AG09309 (cell line): Measurements from ENCODE around the gene RNF115.
"Not testable (repeated sequence)": the region's sequence is repeated elsewhere in the genome, so short reads cannot be mapped to it uniquely, and the experiment has no call there.

Experiments
- DNase-seq: peaks from one replicate; pipeline ENCODE4 v3.0.0-alpha.2; 2010; ENCODE audit warnings: low read depth
- H3K4me3 ChIP-seq: 2 replicates; pipeline ENCODE4 v1.5.1; 2011; ENCODE audit warnings: mild to moderate bottlenecking, low read depth, low read length, moderate library complexity; ENCODE audit not compliant: control insufficient read depth
- CTCF ChIP-seq: IDR thresholded peaks from 2 replicates; pipeline ENCODE4 v1.5.1; 2011; ENCODE audit warnings: mild to moderate bottlenecking, low read depth, low read length, inconsistent platforms; ENCODE audit not compliant: insufficient read depth, control insufficient read depth; ENCODE audit errors: missing control alignments

Gene RNF115

GRCh38 chr1:145729196-145729595, 94.7 kb downstream of the RNF115 start:
- no peak for TF ChIP-seq CTCF
- H3K4me3 ChIP-seq = no peak overlapping the region
- no peak for DNase-seq

- DNase-seq, H3K4me3 ChIP-seq: not testable (repeated sequence)
Observed at GRCh38 chr1:145726193-145726592, 97.7 kb downstream of the RNF115 start.

- no peak for DNase-seq
- TF ChIP-seq CTCF = peak; percentile 85
- peak overlapping the region; percentile 39 for H3K4me3 ChIP-seq
Observed at GRCh38 chr1:145720878-145721671, 102.8 kb downstream of the RNF115 start.

GRCh38 chr1:145720556-145720877, 103.4 kb downstream of the RNF115 start:
- peak; percentile 46 for DNase-seq
- H3K4me3 ChIP-seq = no peak overlapping the region
- TF ChIP-seq CTCF = no peak

GRCh38 chr1:145719230-145720079, 104.4 kb downstream of the RNF115 start, which contains the start of gene CD160:
CD160 (plus strand) TSS chr1:145719499; CDS start chr1:145728328, 8,829 bp downstream.
- no peak for TF ChIP-seq CTCF
- no peak within 1 kb of the TSS for H3K4me3 ChIP-seq
- DNase-seq = no peak

GRCh38 chr1:145718465-145718864, 105.4 kb downstream of the RNF115 start:
- not testable (repeated sequence) for DNase-seq, H3K4me3 ChIP-seq

GRCh38 chr1:145717833-145718232, 106.1 kb downstream of the RNF115 start:
- H3K4me3 ChIP-seq = no peak overlapping the region
- no peak for DNase-seq
- no peak for TF ChIP-seq CTCF
